ENCODE results near the gene OR4D2. TPM values are rescaled to one million over a fixed set of nuclear protein-coding genes. Genes with fewer than 3 reads are reported as not detected.

The OR4D2 gene
- total RNA-seq = not detected in 2 replicates

DNA sequence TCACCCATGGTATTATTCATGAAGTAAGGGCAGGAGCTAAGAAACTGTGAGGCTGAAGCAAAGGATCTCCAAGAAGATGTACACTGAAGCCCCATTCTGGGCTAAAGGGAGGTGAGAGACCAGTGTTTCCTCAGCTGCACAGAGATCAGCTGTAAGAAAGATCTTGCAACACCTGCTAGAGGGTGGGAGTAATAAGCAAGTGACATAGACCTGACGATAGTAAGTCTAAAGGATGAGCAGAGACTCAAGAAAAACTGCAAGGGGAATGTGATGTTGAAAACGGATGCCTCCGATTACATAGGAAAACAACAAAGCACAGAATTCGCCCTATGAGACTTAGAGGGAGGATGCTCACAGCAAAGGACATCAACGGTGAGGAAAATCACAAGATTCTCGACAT, at the start of gene OR4D2:
OR4D2 (plus strand) TSS at position 301 of the 400 bp plus-strand sequence. CDS start 2,674 bp downstream, outside the sequence.

GRCh38 chr17:58147930-58148434, 18.8 kb upstream of the OR4D2 start, which contains the start of gene OR4D1:
Gene OR4D1 (plus strand): TSS chr17:58148384. CDS start chr17:58155154, 6,770 bp downstream.

GRCh38 chr17:58192612-58193011, 25.8 kb downstream of the OR4D2 start, which contains the start of gene EPX:
Gene EPX (plus strand): TSS chr17:58192726. CDS start chr17:58192847, 121 bp downstream.

DNA sequence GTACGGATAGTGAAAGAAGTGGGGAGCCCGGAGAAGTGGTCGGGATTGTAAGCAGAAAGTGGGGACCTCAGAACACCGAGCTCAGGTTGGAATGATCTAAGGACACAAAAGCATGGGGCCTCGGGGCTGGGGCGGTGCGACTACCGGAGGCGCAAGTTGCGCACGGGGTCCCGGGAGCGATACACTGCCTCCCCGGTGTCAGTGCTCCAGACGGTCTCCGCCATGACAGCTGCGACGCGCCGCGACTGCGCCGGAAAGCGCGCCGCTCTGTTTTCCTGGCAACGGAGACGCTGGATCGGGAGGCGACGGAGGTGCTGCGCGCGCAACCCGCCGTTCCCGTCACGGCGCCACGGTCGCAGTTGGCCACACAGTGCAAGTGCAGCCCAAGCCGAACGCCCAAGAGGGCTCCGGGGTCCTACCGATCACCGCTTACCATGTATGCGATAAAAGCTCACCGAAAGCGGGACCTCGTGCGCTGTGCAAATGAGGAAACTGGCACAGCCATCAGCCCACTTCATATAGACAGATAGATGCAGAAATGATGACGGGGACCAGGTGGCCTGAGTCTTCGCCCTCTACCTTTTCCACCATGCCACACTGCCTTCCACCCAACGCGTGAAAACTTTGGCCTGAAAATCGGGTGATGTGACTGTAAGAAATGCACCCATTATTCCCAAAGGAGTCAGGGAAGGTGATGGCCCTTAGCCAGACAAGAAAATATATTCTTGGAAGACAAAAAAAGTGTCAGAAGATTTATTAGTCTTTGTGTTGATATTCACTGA, 52.4 kb downstream of the OR4D2 start, which contains the start of gene MKS1:
MKS1 (minus strand) TSS at position 249 of the 782 bp plus-strand sequence; CDS start at position 224, 25 bp downstream.

Other genes starting within 250 kb of the OR4D2 start
- gene CUEDC1, start 211.6 kb upstream of the OR4D2 start, total RNA-seq = 3.4 and 10.8 TPM in 2 replicates
- gene VEZF1, start 178.7 kb upstream of the OR4D2 start, total RNA-seq = 21.9 and 39.3 TPM in 2 replicates
- gene SRSF1, start 159.7 kb upstream of the OR4D2 start, total RNA-seq = 145 and 263 TPM in 2 replicates
- gene DYNLL2, start 83.6 kb upstream of the OR4D2 start, total RNA-seq = 21.9 and 36.1 TPM in 2 replicates
- not detected in 2 replicates for gene OR4D1, start 18.6 kb upstream of the OR4D2 start, total RNA-seq
- not detected in 2 replicates for gene EPX, start 25.7 kb downstream of the OR4D2 start, total RNA-seq
- gene MKS1, start 52.3 kb downstream of the OR4D2 start, total RNA-seq = 10.6 and 11.5 TPM in 2 replicates
- under 0.01 and 0.21 TPM in 2 replicates for gene LPO, start 71.6 kb downstream of the OR4D2 start, total RNA-seq
- gene MPO, start 114.0 kb downstream of the OR4D2 start, total RNA-seq = not detected in 2 replicates
- gene TSPOAP1, start 161.8 kb downstream of the OR4D2 start, total RNA-seq = under 0.01 and 0.93 TPM in 2 replicates
- 30.9 and 42.0 TPM in 2 replicates for gene SUPT4H1, start 185.2 kb downstream of the OR4D2 start, total RNA-seq